Thoracic aorta (tissue), 2 donors: ENCODE measurements around the gene ADGRL2. TPM values are rescaled to one million over a fixed set of nuclear protein-coding genes. Genes with fewer than 3 reads are reported as not detected.

Experiments used
- ATAC-seq: fragments of 150-250 bp; one replicate; pipeline ENCODE4 v1.8.0; 2017; ENCODE audit warnings: low read depth; ENCODE audit not compliant: insufficient number of reproducible peaks, low FRiP score
- DNase-seq: peaks from one replicate; pipeline ENCODE4 v3.0.0-alpha.2; 2020; ENCODE audit warnings: low spot score
- H3K27ac ChIP-seq, 2 donors: fragments of 200-600 bp; sonication (generic); 1 replicate in 1 of 2; 2 replicates in 1 of 2; pipeline ENCODE4 v1.5.1; 2016; ENCODE audit warnings: mild to moderate bottlenecking in 2 of 2, moderate library complexity in 2 of 2
- H3K27me3 ChIP-seq: fragments of 200-600 bp; sonication (generic); replicated peaks from 2 replicates; pipeline ENCODE4 v1.6.0; 2016; ENCODE audit warnings: mild to moderate bottlenecking; ENCODE audit not compliant: insufficient read depth
- H3K36me3 ChIP-seq: fragments of 200-600 bp; sonication (generic); one replicate; pipeline ENCODE4 v1.5.1; 2016
- H3K4me1 ChIP-seq, 2 donors: fragments of 200-600 bp; sonication (generic); 1 replicate in 1 of 2; 2 replicates in 1 of 2; pipeline versions ENCODE4 v1.5.1 to v1.6.0; 2016; ENCODE audit warnings: low read depth in 2 of 2, mild to moderate bottlenecking in 1 of 2; ENCODE audit not compliant: control insufficient read depth in 1 of 2
- H3K4me3 ChIP-seq: fragments of 200-600 bp; sonication (generic); 2 replicates; pipeline ENCODE4 v1.5.1; 2016; ENCODE audit warnings: mild to moderate bottlenecking
- H3K9me3 ChIP-seq: fragments of 200-600 bp; sonication (generic); 2 replicates; pipeline ENCODE4 v1.5.1; 2016
- total RNA-seq, 2 donors: library from RNA; depleted of rRNA; stranded (reverse); fragments of >200 nt; gene quantifications; one replicate each; pipeline versions ENCODE4 v1.1.0 to v1.2.3, GENCODE V29; 2016
- TF ChIP-seq, protein P1 (sequence below): fragments of 200-600 bp; sonication (generic); IDR thresholded peaks from one replicate; pipeline ENCODE4 v1.5.1; 2019; ENCODE audit warnings: antibody characterized with exemption

Gene ADGRL2
- total RNA-seq, 2 donors from 2014 or later: 53.3 to 67.2 TPM

DNA sequence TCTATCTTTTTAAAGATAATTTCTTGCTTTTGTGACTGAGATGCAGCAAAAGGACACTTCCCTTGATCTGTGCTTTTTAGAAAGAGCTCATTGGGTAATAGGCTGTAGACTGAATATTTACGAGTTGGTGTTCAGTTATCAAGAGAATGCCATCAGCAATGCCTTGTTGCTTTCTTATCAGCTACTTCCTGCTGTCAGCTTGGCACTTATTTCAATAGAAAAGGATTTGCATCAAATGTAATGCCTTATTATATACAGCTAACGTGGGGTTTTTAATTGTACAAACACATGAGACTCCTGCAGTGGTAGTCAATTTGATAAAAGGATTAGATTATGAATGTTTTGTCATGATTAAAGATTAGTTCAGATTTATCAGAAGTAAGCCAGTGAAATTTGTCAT is 122.2 kb downstream of the ADGRL2 start:
- DNase-seq (no peak), ATAC-seq (no peak)
- TF ChIP-seq, protein P1, sequence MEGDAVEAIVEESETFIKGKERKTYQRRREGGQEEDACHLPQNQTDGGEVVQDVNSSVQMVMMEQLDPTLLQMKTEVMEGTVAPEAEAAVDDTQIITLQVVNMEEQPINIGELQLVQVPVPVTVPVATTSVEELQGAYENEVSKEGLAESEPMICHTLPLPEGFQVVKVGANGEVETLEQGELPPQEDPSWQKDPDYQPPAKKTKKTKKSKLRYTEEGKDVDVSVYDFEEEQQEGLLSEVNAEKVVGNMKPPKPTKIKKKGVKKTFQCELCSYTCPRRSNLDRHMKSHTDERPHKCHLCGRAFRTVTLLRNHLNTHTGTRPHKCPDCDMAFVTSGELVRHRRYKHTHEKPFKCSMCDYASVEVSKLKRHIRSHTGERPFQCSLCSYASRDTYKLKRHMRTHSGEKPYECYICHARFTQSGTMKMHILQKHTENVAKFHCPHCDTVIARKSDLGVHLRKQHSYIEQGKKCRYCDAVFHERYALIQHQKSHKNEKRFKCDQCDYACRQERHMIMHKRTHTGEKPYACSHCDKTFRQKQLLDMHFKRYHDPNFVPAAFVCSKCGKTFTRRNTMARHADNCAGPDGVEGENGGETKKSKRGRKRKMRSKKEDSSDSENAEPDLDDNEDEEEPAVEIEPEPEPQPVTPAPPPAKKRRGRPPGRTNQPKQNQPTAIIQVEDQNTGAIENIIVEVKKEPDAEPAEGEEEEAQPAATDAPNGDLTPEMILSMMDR: no peak
- Histone ChIP-seq H3K4me1 (peaks cover 12 to 20% of the 10 kb centered on the region in 2 donors), H3K9me3 (no peaks in the 10 kb centered on the region), H3K27ac (no peak overlapping the region), H3K27me3 (no peaks in the 10 kb centered on the region), H3K4me3 (no peak overlapping the region), H3K36me3 (no peaks in the 10 kb centered on the region)

DNA sequence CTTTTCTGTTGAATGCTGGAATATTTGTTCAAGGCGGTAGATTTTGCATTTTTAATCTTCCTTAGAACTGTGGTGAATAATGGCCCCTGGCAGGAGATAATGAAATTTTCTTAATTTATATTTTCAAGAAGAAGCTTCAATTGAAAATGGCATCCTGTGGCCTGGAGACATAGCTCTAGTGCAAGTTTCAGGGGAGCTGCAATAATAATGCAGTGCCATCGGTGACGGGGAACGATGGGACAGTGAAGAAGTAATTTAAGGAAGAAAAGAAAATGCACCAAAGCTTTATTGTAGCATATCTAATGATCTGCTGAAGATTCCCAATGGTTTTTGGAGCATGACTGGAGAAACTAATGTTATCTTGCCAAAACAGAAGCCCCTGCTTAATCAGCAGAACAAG is 128.4 kb downstream of the ADGRL2 start:
- H3K4me3 ChIP-seq: no peak overlapping the region
- DNase-seq: no peak
- no peaks in the 10 kb centered on the region for H3K27me3 ChIP-seq
- H3K36me3 ChIP-seq: no peaks in the 10 kb centered on the region
- ATAC-seq: no peak
- no peak overlapping the region for H3K27ac ChIP-seq
- TF ChIP-seq, protein P1: no peak
- H3K9me3 ChIP-seq: no peaks in the 10 kb centered on the region
- H3K4me1 ChIP-seq: peaks cover 0 to 3% of the 10 kb centered on the region in 2 donors

DNA sequence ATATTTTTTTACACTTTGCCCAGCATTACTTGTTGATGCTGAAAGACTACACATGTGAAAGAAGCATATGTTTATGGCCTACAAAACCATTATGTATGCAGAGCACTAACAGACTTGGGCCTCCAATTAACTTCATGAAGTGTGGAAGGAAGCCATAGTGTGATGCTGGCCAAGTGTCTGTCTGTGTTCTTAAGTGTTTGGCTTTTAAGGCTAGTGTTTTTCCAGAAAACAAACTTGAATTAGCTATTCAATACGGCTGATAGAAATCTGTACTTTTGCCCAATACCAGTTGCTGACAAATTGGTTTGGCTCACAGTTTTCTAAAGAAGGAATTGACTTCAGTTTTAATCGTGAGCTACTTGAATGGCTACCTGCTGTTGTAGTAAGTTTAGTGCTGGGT is 136.1 kb downstream of the ADGRL2 start:
- no peak for ATAC-seq

DNA sequence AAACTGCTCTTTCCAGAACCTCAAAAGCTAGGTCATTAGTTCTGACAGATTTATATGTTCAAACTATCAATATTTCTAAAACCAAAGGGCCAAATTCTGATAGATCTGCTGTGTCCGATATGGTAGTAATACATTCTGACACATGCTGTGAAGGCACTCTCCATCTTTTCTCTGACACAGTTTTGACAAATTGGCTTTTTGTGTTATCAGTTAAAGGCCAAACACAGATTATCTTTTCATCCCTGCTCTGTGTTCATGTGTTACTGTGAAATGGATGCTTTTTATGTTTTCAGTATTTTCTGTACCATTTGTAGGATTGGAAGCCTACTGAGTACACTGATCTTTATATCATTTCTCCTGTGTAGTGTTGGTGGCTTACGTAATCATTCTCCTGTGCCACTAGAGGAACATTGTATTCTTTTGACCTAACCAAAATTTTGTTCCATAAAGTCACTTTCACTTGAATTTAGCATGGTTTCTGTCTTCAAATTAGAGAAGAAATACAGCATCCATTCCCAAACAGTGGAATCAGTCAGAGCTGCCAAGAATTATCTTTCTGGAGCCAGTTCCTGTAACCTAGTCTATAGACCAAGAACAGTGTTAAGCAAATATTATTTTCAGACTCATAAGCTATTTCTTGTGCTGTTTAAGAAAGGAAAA is 137.2 kb downstream of the ADGRL2 start:
- H3K27me3 ChIP-seq: no peaks in the 10 kb centered on the region
- DNase-seq (no peak), ATAC-seq (peak; percentile 51)
- H3K4me3 ChIP-seq: peak overlapping the region; percentile 26
- H3K4me1 ChIP-seq: peaks cover 18 to 54% of the 10 kb centered on the region in 2 donors
- no peaks in the 10 kb centered on the region for H3K9me3 ChIP-seq
- no peaks in the 10 kb centered on the region for H3K36me3 ChIP-seq
- TF ChIP-seq, protein P1: no peak
- H3K27ac ChIP-seq: peak overlapping the region; percentile 13 to 60

More for the DNA sequence above, 136.1 kb downstream of the ADGRL2 start:
- H3K36me3 ChIP-seq: no peaks in the 10 kb centered on the region
- H3K27ac ChIP-seq: peak overlapping the region; percentile 34 to 60
- no peaks in the 10 kb centered on the region for H3K27me3 ChIP-seq
- peaks cover 18 to 48% of the 10 kb centered on the region in 2 donors for H3K4me1 ChIP-seq
- TF ChIP-seq, protein P1: no peak
- no peaks in the 10 kb centered on the region for H3K9me3 ChIP-seq
- DNase-seq: no peak
- no peak overlapping the region for H3K4me3 ChIP-seq

DNA sequence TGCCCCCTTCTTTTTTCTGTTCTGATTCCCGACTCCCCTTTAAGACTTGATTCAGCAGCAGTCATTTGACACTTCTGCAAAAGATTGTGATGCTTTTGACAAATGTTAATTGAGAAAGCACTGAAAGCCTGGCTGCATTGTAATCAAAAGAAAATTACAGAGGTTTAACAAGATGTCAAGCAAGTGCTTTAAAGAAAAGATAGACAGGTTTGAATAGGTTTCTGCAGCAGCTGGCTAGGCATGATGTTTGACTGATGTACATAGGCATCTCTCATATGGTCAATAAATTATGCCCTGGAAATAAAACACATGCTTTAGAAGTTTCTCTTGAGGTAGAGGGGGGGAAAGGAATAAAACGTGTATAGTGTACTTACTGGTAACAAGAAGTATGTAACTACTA is 147.8 kb downstream of the ADGRL2 start:
- DNase-seq: no peak
- TF ChIP-seq, protein P1: no peak
- no peaks in the 10 kb centered on the region for H3K9me3 ChIP-seq

More for the DNA sequence above, 147.8 kb downstream of the ADGRL2 start:
- no peak for ATAC-seq
- H3K36me3 ChIP-seq: no peaks in the 10 kb centered on the region
- no peak overlapping the region for H3K27ac ChIP-seq
- H3K4me3 ChIP-seq: no peak overlapping the region
- H3K27me3 ChIP-seq: no peaks in the 10 kb centered on the region
- H3K4me1 ChIP-seq: peaks cover 34 to 52% of the 10 kb centered on the region in 2 donors
